ENCODE measurements around the gene EIPR1.

The EIPR1 gene

DNA sequence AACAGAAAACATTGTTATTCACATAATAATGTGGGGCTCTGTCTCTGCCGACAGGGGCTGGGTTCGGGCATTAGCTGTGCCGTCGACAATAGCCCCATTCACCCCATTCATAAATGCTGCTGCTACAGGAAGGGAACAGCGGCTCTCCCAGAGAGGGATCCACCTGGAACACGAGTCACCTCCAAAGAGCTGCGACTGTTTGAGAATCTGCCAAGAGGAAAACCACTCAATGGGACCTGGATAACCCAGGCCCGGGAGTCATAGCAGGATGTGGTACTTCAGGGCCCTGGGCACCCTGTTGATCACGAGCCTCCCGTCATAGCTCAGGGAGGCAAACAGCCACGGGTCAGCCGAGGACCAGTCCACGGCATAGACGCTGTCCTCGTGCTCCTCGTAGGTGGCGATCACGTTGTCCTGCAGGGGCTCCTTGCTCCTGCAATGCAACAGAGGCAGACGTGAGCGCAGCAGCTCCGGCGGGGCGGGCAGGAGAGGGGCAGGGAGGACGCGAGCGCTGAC is 188.5 kb downstream of the EIPR1 start:
- DNase-seq = no peak
- Histone ChIP-seq H2BK5ac (ENCODE audit: low read depth, low read length, poor library complexity, severe bottlenecking) (no peak overlapping the region), H3K79me1 (replicated peaks; ENCODE audit: low read length, poor library complexity, severe bottlenecking) (peaks cover 3% of the 10 kb centered on the region), H3K4me2 (ENCODE audit: low read length, poor library complexity, severe bottlenecking) (no peak overlapping the region), H3K27ac (ENCODE audit: low read length, poor library complexity, severe bottlenecking) (no peak overlapping the region), H3K36me3 (ENCODE audit: control insufficient read depth in 1 of 2, insufficient read depth in 2 of 2, low read depth in 1 of 2, low read length in 2 of 2) (peaks cover 42 to 67% of the 10 kb centered on the region in 2 experiments), H3K18ac (ENCODE audit: low read depth in 1 of 2, low read length in 2 of 2) (no peak overlapping the region), H3K27me3 (ENCODE audit: control insufficient read depth in 1 of 2, insufficient read depth in 1 of 2, low read length in 2 of 2) (no peaks in the 10 kb centered on the region), H2BK12ac (ENCODE audit: low read length in 2 of 2) (no peak overlapping the region), H3K4me3 (ENCODE audit: insufficient read depth in 1 of 2, low read depth in 1 of 2, low read length in 2 of 2) (no peak overlapping the region), H3K23ac (ENCODE audit: low read length in 2 of 2) (no peak overlapping the region), H4K8ac (ENCODE audit: low read length) (no peak overlapping the region), H3K4me1 (ENCODE audit: control insufficient read depth, insufficient read depth, low read depth, low read length) (peaks cover 4% of the 10 kb centered on the region), H2AK5ac (ENCODE audit: low read length, severe bottlenecking) (no peak overlapping the region), H3K9ac (ENCODE audit: low read length) (no peak overlapping the region), H3K14ac (ENCODE audit: low read length in 2 of 2) (no peak overlapping the region), H3K4ac (ENCODE audit: low read depth in 1 of 2, low read length in 2 of 2) (no peak overlapping the region), H4K91ac (ENCODE audit: low read length) (no peak overlapping the region), H3K9me3 (ENCODE audit: control insufficient read depth, low read length) (no peaks in the 10 kb centered on the region), H2BK120ac (ENCODE audit: low read depth, low read length) (no peak overlapping the region), H2BK15ac (ENCODE audit: low read depth, poor library complexity, severe bottlenecking) (no peak overlapping the region), H2AFZ (ENCODE audit: low read depth, low read length) (no peak overlapping the region)
- WGBS = 92% methylated on average over 26 of the region's 26 CpGs

DNA sequence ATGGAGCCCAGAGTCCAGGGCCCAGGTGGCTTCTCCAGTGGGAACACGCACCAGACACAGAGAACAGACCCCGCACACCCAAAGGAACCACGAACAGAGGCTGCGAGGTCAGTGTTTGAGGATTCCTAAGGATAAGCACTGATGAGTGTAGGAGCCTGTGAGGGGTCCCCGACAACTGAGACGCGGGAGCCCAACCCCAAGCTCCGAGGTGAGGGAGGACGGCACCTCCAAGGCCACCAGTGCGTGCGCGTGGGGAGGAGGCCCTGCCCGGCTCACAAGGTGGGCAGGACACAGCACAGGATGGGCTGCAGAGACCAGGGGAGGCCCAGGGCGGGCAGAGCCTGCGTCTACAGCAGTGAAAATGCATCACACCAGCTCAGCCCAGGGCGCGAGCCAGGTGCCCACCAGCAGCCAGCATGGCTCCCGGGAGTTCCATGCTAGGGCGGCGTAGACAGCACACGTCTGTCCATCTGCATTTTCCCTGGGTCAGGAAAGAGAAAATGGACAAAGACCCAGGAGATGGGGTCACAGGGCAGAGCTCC is 189.1 kb downstream of the EIPR1 start:
- H3K27me3 ChIP-seq (ENCODE audit: control insufficient read depth in 1 of 2, insufficient read depth in 1 of 2, low read length in 2 of 2) = no peaks in the 10 kb centered on the region
- H3K9me3 ChIP-seq (ENCODE audit: control insufficient read depth, low read length) = no peaks in the 10 kb centered on the region
- H3K4me3 ChIP-seq (ENCODE audit: insufficient read depth in 1 of 2, low read depth in 1 of 2, low read length in 2 of 2) = no peak overlapping the region
- no peak overlapping the region for H4K8ac ChIP-seq (ENCODE audit: low read length)
- no peak overlapping the region for H2AK5ac ChIP-seq (ENCODE audit: low read length, severe bottlenecking)
- H3K4ac ChIP-seq (ENCODE audit: low read depth in 1 of 2, low read length in 2 of 2) = no peak overlapping the region
- no peak overlapping the region for H3K23ac ChIP-seq (ENCODE audit: low read length in 2 of 2)
- peaks cover 4% of the 10 kb centered on the region for H3K4me1 ChIP-seq (ENCODE audit: control insufficient read depth, insufficient read depth, low read depth, low read length)
- H3K36me3 ChIP-seq (ENCODE audit: control insufficient read depth in 1 of 2, insufficient read depth in 2 of 2, low read depth in 1 of 2, low read length in 2 of 2) = peaks cover 38 to 70% of the 10 kb centered on the region in 2 experiments
- H4K91ac ChIP-seq (ENCODE audit: low read length) = peak overlapping the region; percentile 71
- peak overlapping the region in 1 of 2 experiments; percentile 41 for H3K14ac ChIP-seq (ENCODE audit: low read length in 2 of 2)
- no peak overlapping the region for H2BK5ac ChIP-seq (ENCODE audit: low read depth, low read length, poor library complexity, severe bottlenecking)
- H2BK15ac ChIP-seq (ENCODE audit: low read depth, poor library complexity, severe bottlenecking) = no peak overlapping the region
- H3K27ac ChIP-seq (ENCODE audit: low read length, poor library complexity, severe bottlenecking) = no peak overlapping the region
- no peak for DNase-seq
- no peak overlapping the region for H3K18ac ChIP-seq (ENCODE audit: low read depth in 1 of 2, low read length in 2 of 2)
- H3K9ac ChIP-seq (ENCODE audit: low read length) = no peak overlapping the region
- peaks cover 3% of the 10 kb centered on the region for H3K79me1 ChIP-seq (replicated peaks; ENCODE audit: low read length, poor library complexity, severe bottlenecking)
- no peak overlapping the region for H2BK120ac ChIP-seq (ENCODE audit: low read depth, low read length)
- no peak overlapping the region for H3K4me2 ChIP-seq (ENCODE audit: low read length, poor library complexity, severe bottlenecking)
- 98% methylated on average over 21 of the region's 21 CpGs for WGBS
- no peak overlapping the region for H2AFZ ChIP-seq (ENCODE audit: low read depth, low read length)
- H2BK12ac ChIP-seq (ENCODE audit: low read length in 2 of 2) = no peak overlapping the region

DNA sequence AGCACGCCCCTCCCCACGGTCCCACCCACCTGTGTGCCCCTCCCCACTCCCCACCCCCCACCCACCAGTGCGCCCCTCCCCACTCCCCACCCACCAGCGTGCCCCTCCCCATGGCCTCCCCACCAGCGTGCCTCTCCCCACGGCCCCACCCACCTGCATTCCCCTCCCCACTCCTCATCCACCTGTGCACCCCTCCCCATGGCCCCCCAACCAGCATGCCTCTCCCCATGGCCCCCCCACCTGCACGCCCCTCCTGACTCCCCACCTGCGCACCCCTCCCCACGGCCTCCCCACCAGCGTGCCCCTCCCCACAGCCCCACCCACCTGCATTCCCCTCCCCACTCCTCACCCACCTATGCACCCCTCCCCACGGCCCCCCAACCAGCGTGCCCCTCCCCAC is 190.2 kb downstream of the EIPR1 start:
- WGBS = 95% methylated on average over 7 of the region's 12 CpGs
- H3K9me3 ChIP-seq (ENCODE audit: control insufficient read depth, low read length) = no peaks in the 10 kb centered on the region
- H4K91ac ChIP-seq (ENCODE audit: low read length) = no peak overlapping the region
- peaks cover 30 to 71% of the 10 kb centered on the region in 2 experiments for H3K36me3 ChIP-seq (ENCODE audit: control insufficient read depth in 1 of 2, insufficient read depth in 2 of 2, low read depth in 1 of 2, low read length in 2 of 2)
- H2BK15ac ChIP-seq (ENCODE audit: low read depth, poor library complexity, severe bottlenecking) = no peak overlapping the region
- no peak overlapping the region for H3K4me3 ChIP-seq (ENCODE audit: insufficient read depth in 1 of 2, low read depth in 1 of 2, low read length in 2 of 2)
- no peak for DNase-seq
- H3K27ac ChIP-seq (ENCODE audit: low read length, poor library complexity, severe bottlenecking) = no peak overlapping the region
- no peaks in the 10 kb centered on the region for H3K27me3 ChIP-seq (ENCODE audit: control insufficient read depth in 1 of 2, insufficient read depth in 1 of 2, low read length in 2 of 2)
- no peak overlapping the region for H3K4ac ChIP-seq (ENCODE audit: low read depth in 1 of 2, low read length in 2 of 2)
- H2BK120ac ChIP-seq (ENCODE audit: low read depth, low read length) = no peak overlapping the region
- H3K9ac ChIP-seq (ENCODE audit: low read length) = no peak overlapping the region
- H2AK5ac ChIP-seq (ENCODE audit: low read length, severe bottlenecking) = no peak overlapping the region
- no peak overlapping the region for H3K4me2 ChIP-seq (ENCODE audit: low read length, poor library complexity, severe bottlenecking)
- no peak overlapping the region for H2BK12ac ChIP-seq (ENCODE audit: low read length in 2 of 2)
- no peak overlapping the region for H2BK5ac ChIP-seq (ENCODE audit: low read depth, low read length, poor library complexity, severe bottlenecking)
- H3K23ac ChIP-seq (ENCODE audit: low read length in 2 of 2) = no peak overlapping the region
- no peak overlapping the region for H2AFZ ChIP-seq (ENCODE audit: low read depth, low read length)
- H3K79me1 ChIP-seq (replicated peaks; ENCODE audit: low read length, poor library complexity, severe bottlenecking) = peaks cover 3% of the 10 kb centered on the region
- no peak overlapping the region for H3K14ac ChIP-seq (ENCODE audit: low read length in 2 of 2)
- H3K18ac ChIP-seq (ENCODE audit: low read depth in 1 of 2, low read length in 2 of 2) = no peak overlapping the region
- H3K4me1 ChIP-seq (ENCODE audit: control insufficient read depth, insufficient read depth, low read depth, low read length) = peaks cover 3% of the 10 kb centered on the region
- H4K8ac ChIP-seq (ENCODE audit: low read length) = no peak overlapping the region

DNA sequence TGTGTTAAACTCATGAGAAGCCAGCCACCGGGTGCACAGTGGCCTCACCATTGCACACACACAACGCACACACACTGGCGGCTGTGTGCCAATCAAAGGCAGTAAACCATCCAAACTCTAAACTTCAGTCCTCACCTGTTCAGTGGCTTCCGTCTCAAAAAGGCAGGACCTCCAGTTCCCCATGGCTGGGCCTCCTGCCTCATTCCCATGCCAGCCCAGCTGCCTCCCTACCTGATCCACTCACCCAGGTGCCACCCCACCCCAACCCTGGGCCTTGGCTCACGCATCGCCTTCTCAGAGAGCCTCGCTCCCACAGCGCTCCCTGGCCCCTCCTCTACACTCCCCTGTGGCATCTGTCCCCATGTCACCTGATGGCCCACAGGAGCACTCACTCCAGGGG is 190.9 kb downstream of the EIPR1 start:
- WGBS = 100% methylated on average over 8 of the region's 8 CpGs
- no peak for DNase-seq

More for the DNA sequence above, 190.9 kb downstream of the EIPR1 start:
- H3K9me3 ChIP-seq (ENCODE audit: control insufficient read depth, low read length) = no peaks in the 10 kb centered on the region
- H3K23ac ChIP-seq (ENCODE audit: low read length in 2 of 2) = no peak overlapping the region
- H3K79me1 ChIP-seq (replicated peaks; ENCODE audit: low read length, poor library complexity, severe bottlenecking) = peaks cover 3% of the 10 kb centered on the region
- no peaks in the 10 kb centered on the region for H3K27me3 ChIP-seq (ENCODE audit: control insufficient read depth in 1 of 2, insufficient read depth in 1 of 2, low read length in 2 of 2)
- peaks cover 3% of the 10 kb centered on the region for H3K4me1 ChIP-seq (ENCODE audit: control insufficient read depth, insufficient read depth, low read depth, low read length)
- H2AFZ ChIP-seq (ENCODE audit: low read depth, low read length) = no peak overlapping the region
- no peak overlapping the region for H3K4me2 ChIP-seq (ENCODE audit: low read length, poor library complexity, severe bottlenecking)
- H3K18ac ChIP-seq (ENCODE audit: low read depth in 1 of 2, low read length in 2 of 2) = no peak overlapping the region
- peaks cover 23 to 64% of the 10 kb centered on the region in 2 experiments for H3K36me3 ChIP-seq (ENCODE audit: control insufficient read depth in 1 of 2, insufficient read depth in 2 of 2, low read depth in 1 of 2, low read length in 2 of 2)
- H3K4me3 ChIP-seq (ENCODE audit: insufficient read depth in 1 of 2, low read depth in 1 of 2, low read length in 2 of 2) = no peak overlapping the region
- H4K8ac ChIP-seq (ENCODE audit: low read length) = no peak overlapping the region
- no peak overlapping the region for H3K4ac ChIP-seq (ENCODE audit: low read depth in 1 of 2, low read length in 2 of 2)
- no peak overlapping the region for H2BK120ac ChIP-seq (ENCODE audit: low read depth, low read length)
- H2BK12ac ChIP-seq (ENCODE audit: low read length in 2 of 2) = no peak overlapping the region
- no peak overlapping the region for H2BK15ac ChIP-seq (ENCODE audit: low read depth, poor library complexity, severe bottlenecking)
- no peak overlapping the region for H3K14ac ChIP-seq (ENCODE audit: low read length in 2 of 2)
- no peak overlapping the region for H3K9ac ChIP-seq (ENCODE audit: low read length)
- H3K27ac ChIP-seq (ENCODE audit: low read length, poor library complexity, severe bottlenecking) = no peak overlapping the region
- no peak overlapping the region for H4K91ac ChIP-seq (ENCODE audit: low read length)
- H2AK5ac ChIP-seq (ENCODE audit: low read length, severe bottlenecking) = no peak overlapping the region
- no peak overlapping the region for H2BK5ac ChIP-seq (ENCODE audit: low read depth, low read length, poor library complexity, severe bottlenecking)
